HEK293 (cell line): ENCODE results near the gene SLC35F4.
A peak's percentile ranks its signal among the peaks of the same experiment; 100 is the strongest.

Experiments used
- CTCF ChIA-PET: fragments of 350-600 bp; formaldehyde crosslinking; extraction: SDS; loops from one replicate; lab custom pipeline; 2021; ENCODE audit warnings: antibody characterized with exemption; lab: Yijun Ruan, JAX
- POLR2A ChIA-PET: fragments of 300-600 bp; formaldehyde crosslinking; extraction: SDS; loops from one replicate; lab custom pipeline; 2020; ENCODE audit warnings: antibody characterized with exemption, inconsistent platforms; lab: Yijun Ruan, JAX
- H3K27ac ChIP-seq: fragments of 200-500 bp; sonication (Bioruptor generic); 2 replicates; pipeline ENCODE4 v1.5.1; 2014; ENCODE audit warnings: low read depth, low read length, control low read depth, inconsistent platforms; ENCODE audit errors: extremely low read depth
- H3K36me3 ChIP-seq, 2 experiments: fragments of 200-500 bp in 1 of 2; sonication (Bioruptor generic) in 1 of 2; 1 replicate in 1 of 2; 2 replicates in 1 of 2; pipeline ENCODE4 v1.5.1; 2014 to 2017; ENCODE audit warnings: inconsistent platforms in 2 of 2, low read length in 2 of 2; ENCODE audit not compliant: control insufficient read depth in 2 of 2, insufficient read depth in 1 of 2
- H3K4me1 ChIP-seq: fragments of 200-500 bp; sonication (Bioruptor generic); 2 replicates; pipeline ENCODE4 v1.5.1; 2014; ENCODE audit warnings: mild to moderate bottlenecking, low read length, inconsistent platforms; ENCODE audit not compliant: control insufficient read depth, insufficient read depth
- H3K4me3 ChIP-seq: 2 replicates; pipeline ENCODE4 v1.5.1; 2011; ENCODE audit warnings: low read depth, mild to moderate bottlenecking, control low read depth, low read length, moderate library complexity
- H3K9me3 ChIP-seq: fragments of 200-500 bp; sonication (Bioruptor generic); 2 replicates; pipeline ENCODE4 v1.5.1; 2014; ENCODE audit warnings: low read depth, low read length, inconsistent platforms; ENCODE audit not compliant: control insufficient read depth, insufficient read depth
- BCL11B ChIP-seq: fragments of 450-650 bp; formaldehyde crosslinking; IDR thresholded peaks from 2 replicates; pipeline ENCODE4 v1.5.1; 2016; ENCODE audit warnings: low read depth, missing biosample characterization, missing genetic modification characterization
- FEZF1 ChIP-seq: fragments of 450-650 bp; formaldehyde crosslinking; IDR thresholded peaks from 2 replicates; pipeline ENCODE4 v1.5.1; 2016; ENCODE audit warnings: missing biosample characterization, missing genetic modification characterization
- HOXA7 ChIP-seq: sonication (generic); formaldehyde crosslinking; IDR thresholded peaks from 2 replicates; pipeline ENCODE4 v1.8.1; 2022; ENCODE audit warnings: missing genetic modification reagents, borderline replicate concordance
- HOXC10 ChIP-seq: sonication (generic); formaldehyde crosslinking; IDR thresholded peaks from 2 replicates; pipeline ENCODE4 v1.8.1; 2023; ENCODE audit warnings: mild to moderate bottlenecking, missing genetic modification reagents
- MZF1 ChIP-seq: fragments of 450-650 bp; formaldehyde crosslinking; IDR thresholded peaks from 2 replicates; pipeline ENCODE4 v1.5.1; 2017; ENCODE audit warnings: missing biosample characterization, missing genetic modification characterization, borderline replicate concordance
- SETDB1 ChIP-seq: IDR thresholded peaks from one replicate; pipeline ENCODE4 v1.6.1; 2017; ENCODE audit warnings: mild to moderate bottlenecking, low read length, moderate library complexity, mixed read lengths; ENCODE audit not compliant: insufficient read length
- SP3 ChIP-seq: fragments of 450-650 bp; formaldehyde crosslinking; IDR thresholded peaks from 2 replicates; pipeline ENCODE4 v1.5.1; 2016; ENCODE audit warnings: missing biosample characterization, missing genetic modification characterization
- SP7 ChIP-seq: fragments of 450-650 bp; formaldehyde crosslinking; IDR thresholded peaks from 2 replicates; pipeline ENCODE4 v1.5.1; 2016; ENCODE audit warnings: missing biosample characterization, missing genetic modification characterization
- ZBTB20 ChIP-seq: fragments of 450-650 bp; formaldehyde crosslinking; IDR thresholded peaks from 2 replicates; pipeline ENCODE4 v1.5.1; 2016; ENCODE audit warnings: missing biosample characterization, missing genetic modification characterization
- ZNF138 ChIP-seq: fragments of 450-650 bp; formaldehyde crosslinking; IDR thresholded peaks from 2 replicates; pipeline ENCODE4 v1.5.1; 2016; ENCODE audit warnings: missing biosample characterization, missing genetic modification characterization, borderline replicate concordance
- ZNF211 ChIP-seq: fragments of 450-650 bp; formaldehyde crosslinking; IDR thresholded peaks from 2 replicates; pipeline ENCODE4 v1.5.1; 2016; ENCODE audit warnings: low read depth, missing biosample characterization, missing genetic modification characterization
- ZNF23 ChIP-seq: fragments of 450-650 bp; formaldehyde crosslinking; IDR thresholded peaks from 2 replicates; pipeline ENCODE4 v1.5.1; 2016; ENCODE audit warnings: missing biosample characterization, missing genetic modification characterization, borderline replicate concordance
- ZNF274 ChIP-seq, 2 experiments: fragments of 200-500 bp in 1 of 2; fragments of 450-650 bp in 1 of 2; sonication (Bioruptor generic) in 1 of 2; formaldehyde crosslinking in 1 of 2; IDR thresholded peaks; 2 replicates each; pipeline versions ENCODE4 v1.5.1 to v1.6.1; 2014 to 2016; ENCODE audit warnings: borderline replicate concordance in 1 of 2, inconsistent platforms in 1 of 2, low read length in 1 of 2, missing biosample characterization in 1 of 2, missing genetic modification characterization in 1 of 2
- ZNF292 ChIP-seq: fragments of 450-650 bp; formaldehyde crosslinking; IDR thresholded peaks from 2 replicates; pipeline ENCODE4 v1.5.1; 2016; ENCODE audit warnings: low read depth, missing biosample characterization, missing genetic modification characterization, borderline replicate concordance
- ZNF302 ChIP-seq: fragments of 450-650 bp; formaldehyde crosslinking; IDR thresholded peaks from 2 replicates; pipeline ENCODE4 v1.5.1; 2016; ENCODE audit warnings: missing biosample characterization, missing genetic modification characterization, low read depth
- ZNF311 ChIP-seq: fragments of 450-650 bp; formaldehyde crosslinking; IDR thresholded peaks from 2 replicates; pipeline ENCODE4 v1.5.1; 2017; ENCODE audit warnings: missing biosample characterization, missing genetic modification characterization, borderline replicate concordance
- ZNF416 ChIP-seq: fragments of 450-650 bp; formaldehyde crosslinking; IDR thresholded peaks from 2 replicates; pipeline ENCODE4 v1.5.1; 2016; ENCODE audit warnings: missing biosample characterization, missing genetic modification characterization
- ZNF571 ChIP-seq: fragments of 450-650 bp; formaldehyde crosslinking; IDR thresholded peaks from 2 replicates; pipeline ENCODE4 v1.5.0; 2017; ENCODE audit warnings: missing biosample characterization, missing genetic modification characterization
- ZNF777 ChIP-seq: fragments of 450-650 bp; formaldehyde crosslinking; IDR thresholded peaks from 2 replicates; pipeline ENCODE4 v1.5.1; 2017; ENCODE audit warnings: missing biosample characterization, missing genetic modification characterization, borderline replicate concordance
- ZNF843 ChIP-seq: fragments of 450-650 bp; formaldehyde crosslinking; IDR thresholded peaks from 2 replicates; pipeline ENCODE4 v1.5.1; 2016; ENCODE audit warnings: missing biosample characterization, missing genetic modification characterization
- ZSCAN30 ChIP-seq: fragments of 450-650 bp; IDR thresholded peaks from 2 replicates; pipeline ENCODE4 v1.5.1; 2018; ENCODE audit warnings: missing biosample characterization, mild to moderate bottlenecking, missing genetic modification characterization, moderate library complexity
- TF ChIP-seq, protein P1 (sequence below): fragments of 450-650 bp; formaldehyde crosslinking; IDR thresholded peaks from 2 replicates; pipeline ENCODE4 v1.5.1; 2017; ENCODE audit warnings: missing biosample characterization, missing genetic modification characterization
- TF ChIP-seq, protein P2 (sequence below): fragments of 450-650 bp; formaldehyde crosslinking; IDR thresholded peaks from 2 replicates; pipeline ENCODE4 v1.5.1; 2016; ENCODE audit warnings: missing biosample characterization, missing genetic modification characterization
- TF ChIP-seq, protein P3 (sequence below): fragments of 450-650 bp; formaldehyde crosslinking; IDR thresholded peaks from 2 replicates; pipeline ENCODE4 v1.5.1; 2017; ENCODE audit warnings: missing biosample characterization, missing genetic modification characterization
- TF ChIP-seq, protein P4 (sequence below): fragments of 450-650 bp; formaldehyde crosslinking; IDR thresholded peaks from 2 replicates; pipeline ENCODE4 v1.5.1; 2016; ENCODE audit warnings: missing biosample characterization, missing genetic modification characterization, borderline replicate concordance

SLC35F4 gene

DNA sequence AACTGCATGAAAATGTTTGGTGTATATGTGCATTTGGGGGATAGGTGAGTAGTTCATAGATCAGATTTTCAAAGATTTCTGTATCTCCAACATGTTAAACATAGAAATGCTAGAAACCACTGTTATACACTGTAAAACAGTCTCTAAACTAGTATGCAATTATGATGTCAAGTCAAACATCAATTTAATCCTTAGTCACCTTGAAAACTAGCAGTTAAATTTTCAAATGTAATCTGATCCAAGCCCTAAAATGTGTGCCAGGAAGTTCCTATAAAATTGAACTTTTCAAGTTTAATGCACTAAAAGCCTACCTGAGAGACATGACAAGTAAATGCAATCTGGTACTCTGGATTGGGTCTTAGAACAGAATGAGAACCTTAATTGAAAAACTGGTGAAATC is 14.5 kb downstream of the SLC35F4 start:
- ChIA-PET CTCF (no interaction called here), POLR2A (no interaction called here)
- TF ChIP-seq, protein P1, sequence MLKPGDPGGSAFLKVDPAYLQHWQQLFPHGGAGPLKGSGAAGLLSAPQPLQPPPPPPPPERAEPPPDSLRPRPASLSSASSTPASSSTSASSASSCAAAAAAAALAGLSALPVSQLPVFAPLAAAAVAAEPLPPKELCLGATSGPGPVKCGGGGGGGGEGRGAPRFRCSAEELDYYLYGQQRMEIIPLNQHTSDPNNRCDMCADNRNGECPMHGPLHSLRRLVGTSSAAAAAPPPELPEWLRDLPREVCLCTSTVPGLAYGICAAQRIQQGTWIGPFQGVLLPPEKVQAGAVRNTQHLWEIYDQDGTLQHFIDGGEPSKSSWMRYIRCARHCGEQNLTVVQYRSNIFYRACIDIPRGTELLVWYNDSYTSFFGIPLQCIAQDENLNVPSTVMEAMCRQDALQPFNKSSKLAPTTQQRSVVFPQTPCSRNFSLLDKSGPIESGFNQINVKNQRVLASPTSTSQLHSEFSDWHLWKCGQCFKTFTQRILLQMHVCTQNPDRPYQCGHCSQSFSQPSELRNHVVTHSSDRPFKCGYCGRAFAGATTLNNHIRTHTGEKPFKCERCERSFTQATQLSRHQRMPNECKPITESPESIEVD (tag by site-specific recombination) = peak; percentile 72
- TF ChIP-seq, protein P2, sequence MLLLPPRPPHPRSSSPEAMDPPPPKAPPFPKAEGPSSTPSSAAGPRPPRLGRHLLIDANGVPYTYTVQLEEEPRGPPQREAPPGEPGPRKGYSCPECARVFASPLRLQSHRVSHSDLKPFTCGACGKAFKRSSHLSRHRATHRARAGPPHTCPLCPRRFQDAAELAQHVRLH = no peak
- no peak for TF ChIP-seq ZNF571 (tag by site-specific recombination)
- TF ChIP-seq SP7 (tag by site-specific recombination) = peak; percentile 84
- TF ChIP-seq, protein P3, sequence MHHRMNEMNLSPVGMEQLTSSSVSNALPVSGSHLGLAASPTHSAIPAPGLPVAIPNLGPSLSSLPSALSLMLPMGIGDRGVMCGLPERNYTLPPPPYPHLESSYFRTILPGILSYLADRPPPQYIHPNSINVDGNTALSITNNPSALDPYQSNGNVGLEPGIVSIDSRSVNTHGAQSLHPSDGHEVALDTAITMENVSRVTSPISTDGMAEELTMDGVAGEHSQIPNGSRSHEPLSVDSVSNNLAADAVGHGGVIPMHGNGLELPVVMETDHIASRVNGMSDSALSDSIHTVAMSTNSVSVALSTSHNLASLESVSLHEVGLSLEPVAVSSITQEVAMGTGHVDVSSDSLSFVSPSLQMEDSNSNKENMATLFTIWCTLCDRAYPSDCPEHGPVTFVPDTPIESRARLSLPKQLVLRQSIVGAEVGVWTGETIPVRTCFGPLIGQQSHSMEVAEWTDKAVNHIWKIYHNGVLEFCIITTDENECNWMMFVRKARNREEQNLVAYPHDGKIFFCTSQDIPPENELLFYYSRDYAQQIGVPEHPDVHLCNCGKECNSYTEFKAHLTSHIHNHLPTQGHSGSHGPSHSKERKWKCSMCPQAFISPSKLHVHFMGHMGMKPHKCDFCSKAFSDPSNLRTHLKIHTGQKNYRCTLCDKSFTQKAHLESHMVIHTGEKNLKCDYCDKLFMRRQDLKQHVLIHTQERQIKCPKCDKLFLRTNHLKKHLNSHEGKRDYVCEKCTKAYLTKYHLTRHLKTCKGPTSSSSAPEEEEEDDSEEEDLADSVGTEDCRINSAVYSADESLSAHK (tag by site-specific recombination) = peak; percentile 83
- TF ChIP-seq FEZF1 (tag by site-specific recombination) = peak; percentile 25; the same call in 1 of the 2 replicates
- TF ChIP-seq ZNF416 (tag by site-specific recombination) = no peak
- no peak for TF ChIP-seq ZNF211
- H3K36me3 ChIP-seq = no peaks in the 10 kb centered on the region
- no peaks in the 10 kb centered on the region for H3K9me3 ChIP-seq
- H3K4me3 ChIP-seq = no peak overlapping the region
- H3K4me1 ChIP-seq = peaks cover 5% of the 10 kb centered on the region; the same call in 1 of the 2 replicates
- no peak overlapping the region for H3K27ac ChIP-seq

DNA sequence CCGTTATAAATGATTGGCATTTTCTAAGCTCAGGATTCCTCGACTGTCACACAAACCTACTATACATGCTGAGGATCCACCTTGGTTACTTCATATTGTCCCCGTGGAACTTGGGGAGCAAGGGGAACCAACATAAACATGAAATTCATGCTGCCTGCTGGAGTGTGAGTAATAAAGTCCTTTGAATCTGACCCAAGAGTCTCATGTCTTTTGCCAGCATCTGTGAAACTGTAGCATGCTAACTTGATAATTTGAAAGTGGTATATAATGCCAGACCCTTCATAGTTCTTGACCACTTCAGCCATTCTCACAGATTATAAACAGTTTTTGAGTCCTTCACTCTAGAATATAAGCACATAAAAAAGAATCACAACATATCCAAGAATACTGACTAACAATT is 17.1 kb downstream of the SLC35F4 start:
- ChIA-PET POLR2A (no interaction called here), CTCF (no interaction called here)
- Histone ChIP-seq H3K9me3 (no peaks in the 10 kb centered on the region), H3K27ac (no peak overlapping the region), H3K36me3 (no peaks in the 10 kb centered on the region), H3K4me3 (no peak overlapping the region), H3K4me1 (peaks cover 5% of the 10 kb centered on the region; the same call in 1 of the 2 replicates)
- TF ChIP-seq ZNF138 (no peak), ZNF274 (IDR thresholded peaks at IDR 0.05; ENCODE audit: low read length) (no peak), ZNF274 (tag by site-specific recombination; IDR thresholded peaks at IDR 0.05; ENCODE audit: borderline replicate concordance) (no peak), MZF1 (tag by site-specific recombination) (no peak), ZNF302 (no peak), ZNF311 (tag by site-specific recombination) (no peak), ZNF777 (no peak), HOXC10 (no peak), ZSCAN30 (tag by site-specific recombination) (no peak), BCL11B (tag by site-specific recombination) (no peak), ZNF843 (no peak), SP3 (tag by site-specific recombination) (no peak), ZNF292 (no peak), ZNF23 (tag by site-specific recombination) (no peak), SETDB1 (no peak), ZBTB20 (no peak), HOXA7 (no peak)
- TF ChIP-seq, protein P4, sequence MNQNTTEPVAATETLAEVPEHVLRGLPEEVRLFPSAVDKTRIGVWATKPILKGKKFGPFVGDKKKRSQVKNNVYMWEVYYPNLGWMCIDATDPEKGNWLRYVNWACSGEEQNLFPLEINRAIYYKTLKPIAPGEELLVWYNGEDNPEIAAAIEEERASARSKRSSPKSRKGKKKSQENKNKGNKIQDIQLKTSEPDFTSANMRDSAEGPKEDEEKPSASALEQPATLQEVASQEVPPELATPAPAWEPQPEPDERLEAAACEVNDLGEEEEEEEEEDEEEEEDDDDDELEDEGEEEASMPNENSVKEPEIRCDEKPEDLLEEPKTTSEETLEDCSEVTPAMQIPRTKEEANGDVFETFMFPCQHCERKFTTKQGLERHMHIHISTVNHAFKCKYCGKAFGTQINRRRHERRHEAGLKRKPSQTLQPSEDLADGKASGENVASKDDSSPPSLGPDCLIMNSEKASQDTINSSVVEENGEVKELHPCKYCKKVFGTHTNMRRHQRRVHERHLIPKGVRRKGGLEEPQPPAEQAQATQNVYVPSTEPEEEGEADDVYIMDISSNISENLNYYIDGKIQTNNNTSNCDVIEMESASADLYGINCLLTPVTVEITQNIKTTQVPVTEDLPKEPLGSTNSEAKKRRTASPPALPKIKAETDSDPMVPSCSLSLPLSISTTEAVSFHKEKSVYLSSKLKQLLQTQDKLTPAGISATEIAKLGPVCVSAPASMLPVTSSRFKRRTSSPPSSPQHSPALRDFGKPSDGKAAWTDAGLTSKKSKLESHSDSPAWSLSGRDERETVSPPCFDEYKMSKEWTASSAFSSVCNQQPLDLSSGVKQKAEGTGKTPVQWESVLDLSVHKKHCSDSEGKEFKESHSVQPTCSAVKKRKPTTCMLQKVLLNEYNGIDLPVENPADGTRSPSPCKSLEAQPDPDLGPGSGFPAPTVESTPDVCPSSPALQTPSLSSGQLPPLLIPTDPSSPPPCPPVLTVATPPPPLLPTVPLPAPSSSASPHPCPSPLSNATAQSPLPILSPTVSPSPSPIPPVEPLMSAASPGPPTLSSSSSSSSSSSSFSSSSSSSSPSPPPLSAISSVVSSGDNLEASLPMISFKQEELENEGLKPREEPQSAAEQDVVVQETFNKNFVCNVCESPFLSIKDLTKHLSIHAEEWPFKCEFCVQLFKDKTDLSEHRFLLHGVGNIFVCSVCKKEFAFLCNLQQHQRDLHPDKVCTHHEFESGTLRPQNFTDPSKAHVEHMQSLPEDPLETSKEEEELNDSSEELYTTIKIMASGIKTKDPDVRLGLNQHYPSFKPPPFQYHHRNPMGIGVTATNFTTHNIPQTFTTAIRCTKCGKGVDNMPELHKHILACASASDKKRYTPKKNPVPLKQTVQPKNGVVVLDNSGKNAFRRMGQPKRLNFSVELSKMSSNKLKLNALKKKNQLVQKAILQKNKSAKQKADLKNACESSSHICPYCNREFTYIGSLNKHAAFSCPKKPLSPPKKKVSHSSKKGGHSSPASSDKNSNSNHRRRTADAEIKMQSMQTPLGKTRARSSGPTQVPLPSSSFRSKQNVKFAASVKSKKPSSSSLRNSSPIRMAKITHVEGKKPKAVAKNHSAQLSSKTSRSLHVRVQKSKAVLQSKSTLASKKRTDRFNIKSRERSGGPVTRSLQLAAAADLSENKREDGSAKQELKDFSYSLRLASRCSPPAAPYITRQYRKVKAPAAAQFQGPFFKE = no peak
